MM.1S (cell line): Measurements from ENCODE around the gene TGM3.

Experiments
- DNase-seq: peaks from one replicate; pipeline ENCODE4 v3.0.0-alpha.2; 2015
- H2AFZ ChIP-seq: fragments of 300-600 bp; sonication (generic); 2 replicates; pipeline ENCODE4 v1.6.0; 2016; ENCODE audit warnings: antibody characterized with exemption, low read length
- H3F3A ChIP-seq: fragments of 300-600 bp; sonication (generic); 2 replicates; pipeline ENCODE4 v1.6.1; 2016; ENCODE audit warnings: mild to moderate bottlenecking, antibody characterized with exemption, low read length, moderate library complexity, mixed read lengths; ENCODE audit not compliant: insufficient read depth
- H3K27ac ChIP-seq: fragments of 300-600 bp; sonication (generic); 2 replicates; pipeline ENCODE4 v1.5.1; 2016; ENCODE audit warnings: mild to moderate bottlenecking, low read length
- H3K27me3 ChIP-seq: fragments of 300-600 bp; sonication (generic); replicated peaks from 2 replicates; pipeline ENCODE4 v1.6.0; 2016; ENCODE audit warnings: low read length; ENCODE audit not compliant: insufficient read depth
- H3K36me3 ChIP-seq: fragments of 300-600 bp; sonication (generic); replicated peaks from 2 replicates; pipeline ENCODE4 v1.6.1; 2016; ENCODE audit warnings: mild to moderate bottlenecking, low read length, mixed read lengths; ENCODE audit not compliant: insufficient read depth
- H3K4me1 ChIP-seq: fragments of 300-600 bp; sonication (generic); 2 replicates; pipeline ENCODE4 v1.6.1; 2016; ENCODE audit warnings: low read length, mixed read lengths
- H3K4me2 ChIP-seq: fragments of 300-600 bp; sonication (generic); 2 replicates; pipeline ENCODE4 v1.6.0; 2016; ENCODE audit warnings: low read depth, low read length
- H3K4me3 ChIP-seq: fragments of 300-600 bp; sonication (generic); 2 replicates; pipeline ENCODE4 v1.5.1; 2016; ENCODE audit warnings: low read length, mixed read lengths
- H3K79me2 ChIP-seq: fragments of 300-600 bp; sonication (generic); 2 replicates; pipeline ENCODE4 v1.6.1; 2016; ENCODE audit warnings: mixed run types, low read length, mixed read lengths
- H3K9ac ChIP-seq: fragments of 300-600 bp; sonication (generic); 2 replicates; pipeline ENCODE4 v1.6.1; 2016; ENCODE audit warnings: low read length, mixed read lengths
- H3K9me2 ChIP-seq: fragments of 300-600 bp; sonication (generic); replicated peaks from 2 replicates; pipeline ENCODE4 v1.6.1; 2016; ENCODE audit warnings: mild to moderate bottlenecking, low read length, mixed read lengths; ENCODE audit not compliant: insufficient read depth
- H3K9me3 ChIP-seq: fragments of 300-600 bp; sonication (generic); replicated peaks from 2 replicates; pipeline ENCODE4 v1.6.1; 2016; ENCODE audit warnings: mild to moderate bottlenecking, low read length, mixed read lengths; ENCODE audit not compliant: insufficient read depth
- H4K20me1 ChIP-seq: fragments of 300-600 bp; sonication (generic); 2 replicates; pipeline ENCODE4 v1.6.1; 2016; ENCODE audit warnings: mild to moderate bottlenecking, low read length, moderate library complexity, mixed read lengths; ENCODE audit not compliant: insufficient read depth
- EZH2 ChIP-seq: fragments of 300-600 bp; sonication (generic); optimal IDR thresholded peaks from 2 replicates; pipeline ENCODE3; 2017; ENCODE audit warnings: low read depth, mild to moderate bottlenecking, antibody characterized with exemption, low read length, mixed read lengths
- EZH2phosphoT487 ChIP-seq: fragments of 300-600 bp; sonication (generic); IDR thresholded peaks from 2 replicates; pipeline ENCODE4 v1.6.1; 2018; ENCODE audit warnings: antibody characterized with exemption, low read length
- TF ChIP-seq, protein P1 (sequence below): fragments of 300-600 bp; sonication (generic); IDR thresholded peaks from 2 replicates; pipeline ENCODE4 v1.5.1; 2016; ENCODE audit warnings: antibody characterized with exemption, low read length, mixed read lengths

The TGM3 gene, protein sequence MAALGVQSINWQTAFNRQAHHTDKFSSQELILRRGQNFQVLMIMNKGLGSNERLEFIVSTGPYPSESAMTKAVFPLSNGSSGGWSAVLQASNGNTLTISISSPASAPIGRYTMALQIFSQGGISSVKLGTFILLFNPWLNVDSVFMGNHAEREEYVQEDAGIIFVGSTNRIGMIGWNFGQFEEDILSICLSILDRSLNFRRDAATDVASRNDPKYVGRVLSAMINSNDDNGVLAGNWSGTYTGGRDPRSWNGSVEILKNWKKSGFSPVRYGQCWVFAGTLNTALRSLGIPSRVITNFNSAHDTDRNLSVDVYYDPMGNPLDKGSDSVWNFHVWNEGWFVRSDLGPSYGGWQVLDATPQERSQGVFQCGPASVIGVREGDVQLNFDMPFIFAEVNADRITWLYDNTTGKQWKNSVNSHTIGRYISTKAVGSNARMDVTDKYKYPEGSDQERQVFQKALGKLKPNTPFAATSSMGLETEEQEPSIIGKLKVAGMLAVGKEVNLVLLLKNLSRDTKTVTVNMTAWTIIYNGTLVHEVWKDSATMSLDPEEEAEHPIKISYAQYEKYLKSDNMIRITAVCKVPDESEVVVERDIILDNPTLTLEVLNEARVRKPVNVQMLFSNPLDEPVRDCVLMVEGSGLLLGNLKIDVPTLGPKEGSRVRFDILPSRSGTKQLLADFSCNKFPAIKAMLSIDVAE

DNA sequence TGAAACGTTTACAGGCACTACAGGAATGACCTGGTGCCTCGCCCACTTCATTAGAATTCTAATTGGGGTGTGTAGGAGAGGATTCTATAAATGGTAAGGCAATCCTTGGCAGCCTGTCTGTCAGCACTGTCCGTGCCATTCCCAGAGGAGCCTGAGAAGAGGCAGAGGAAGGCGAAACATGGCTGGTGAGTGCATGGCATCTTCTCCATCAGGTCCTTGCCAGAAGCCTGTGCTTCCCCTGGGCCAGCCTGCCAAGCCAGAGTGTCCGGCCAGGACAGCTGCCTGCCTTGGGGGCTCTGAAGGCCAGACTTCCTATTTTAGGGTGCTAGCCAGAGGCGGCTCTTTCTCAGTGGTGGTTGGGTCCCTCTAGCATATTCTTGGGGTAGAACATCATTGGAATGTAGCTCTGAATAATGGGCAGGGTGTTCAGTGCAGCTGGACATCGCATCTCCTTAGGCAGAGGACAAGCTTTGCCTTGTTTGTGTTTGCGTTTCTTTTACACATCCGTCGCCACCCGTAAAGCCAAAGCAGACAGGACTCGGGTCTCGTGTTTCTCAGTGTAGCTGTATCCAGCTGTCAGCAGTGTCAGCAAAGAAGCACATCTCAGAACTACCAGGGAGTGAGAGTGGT, at the start of gene TGM3:
Gene TGM3, plus strand, starts transcription at position 116 of the 630 bp plus-strand sequence. Its CDS starts 63 bp downstream, at position 179.
- TF ChIP-seq EZH2 (no peak), EZH2phosphoT487 (no peak)
- TF ChIP-seq, protein P1, sequence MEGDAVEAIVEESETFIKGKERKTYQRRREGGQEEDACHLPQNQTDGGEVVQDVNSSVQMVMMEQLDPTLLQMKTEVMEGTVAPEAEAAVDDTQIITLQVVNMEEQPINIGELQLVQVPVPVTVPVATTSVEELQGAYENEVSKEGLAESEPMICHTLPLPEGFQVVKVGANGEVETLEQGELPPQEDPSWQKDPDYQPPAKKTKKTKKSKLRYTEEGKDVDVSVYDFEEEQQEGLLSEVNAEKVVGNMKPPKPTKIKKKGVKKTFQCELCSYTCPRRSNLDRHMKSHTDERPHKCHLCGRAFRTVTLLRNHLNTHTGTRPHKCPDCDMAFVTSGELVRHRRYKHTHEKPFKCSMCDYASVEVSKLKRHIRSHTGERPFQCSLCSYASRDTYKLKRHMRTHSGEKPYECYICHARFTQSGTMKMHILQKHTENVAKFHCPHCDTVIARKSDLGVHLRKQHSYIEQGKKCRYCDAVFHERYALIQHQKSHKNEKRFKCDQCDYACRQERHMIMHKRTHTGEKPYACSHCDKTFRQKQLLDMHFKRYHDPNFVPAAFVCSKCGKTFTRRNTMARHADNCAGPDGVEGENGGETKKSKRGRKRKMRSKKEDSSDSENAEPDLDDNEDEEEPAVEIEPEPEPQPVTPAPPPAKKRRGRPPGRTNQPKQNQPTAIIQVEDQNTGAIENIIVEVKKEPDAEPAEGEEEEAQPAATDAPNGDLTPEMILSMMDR: no peak
- Histone ChIP-seq H3K9ac (no peak within 1 kb of the TSS), H3K27me3 (no peaks in the 10 kb centered on the region), H3F3A (no peaks in the 10 kb centered on the region), H3K79me2 (no peaks in the 10 kb centered on the region), H3K4me1 (peaks cover 2% of the 10 kb centered on the region; the same call in 1 of the 2 replicates), H3K27ac (no peak within 1 kb of the TSS), H3K4me3 (no peak within 1 kb of the TSS), H3K4me2 (no peak within 1 kb of the TSS), H3K9me3 (no peaks in the 10 kb centered on the region), H2AFZ (no peak within 1 kb of the TSS), H3K36me3 (no peaks in the 10 kb centered on the region), H4K20me1 (no peaks in the 10 kb centered on the region), H3K9me2 (no peaks in the 10 kb centered on the region)
- DNase-seq: no peak

DNA sequence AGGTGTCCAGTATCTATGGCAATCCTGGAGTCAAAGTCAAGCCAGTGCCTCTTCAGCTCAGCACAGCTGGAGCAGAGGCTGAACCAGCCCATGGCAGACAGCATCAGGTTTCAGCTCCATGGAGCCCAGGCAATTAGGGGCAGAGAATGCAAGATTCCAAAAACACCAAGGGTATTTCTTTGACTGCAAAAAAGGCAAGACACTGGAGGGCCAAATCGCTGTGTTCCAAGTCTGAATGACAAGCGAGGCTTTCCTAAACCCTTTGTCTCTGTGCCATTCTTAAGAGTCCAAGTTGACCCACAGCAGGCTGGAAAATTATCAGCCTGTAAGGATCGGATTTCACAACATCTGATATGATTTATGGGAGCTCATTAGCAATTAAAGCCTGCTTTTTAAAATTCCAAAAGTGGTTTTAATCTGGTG, 49.7 kb upstream of the TGM3 start:
- TF ChIP-seq EZH2phosphoT487: no peak
- no peak for TF ChIP-seq EZH2
- TF ChIP-seq, protein P1: no peak
- H3K27me3 ChIP-seq: no peaks in the 10 kb centered on the region
- H3K4me3 ChIP-seq: no peak overlapping the region
- no peaks in the 10 kb centered on the region for H3K9me3 ChIP-seq
- no peak for DNase-seq
- H3K4me1 ChIP-seq: no peaks in the 10 kb centered on the region
- no peaks in the 10 kb centered on the region for H4K20me1 ChIP-seq
- H3K79me2 ChIP-seq: no peaks in the 10 kb centered on the region
- no peaks in the 10 kb centered on the region for H3F3A ChIP-seq
- no peaks in the 10 kb centered on the region for H3K36me3 ChIP-seq
- no peak overlapping the region for H2AFZ ChIP-seq
- H3K9ac ChIP-seq: no peak overlapping the region
- H3K4me2 ChIP-seq: no peak overlapping the region
- no peak overlapping the region for H3K27ac ChIP-seq
- no peaks in the 10 kb centered on the region for H3K9me2 ChIP-seq

DNA sequence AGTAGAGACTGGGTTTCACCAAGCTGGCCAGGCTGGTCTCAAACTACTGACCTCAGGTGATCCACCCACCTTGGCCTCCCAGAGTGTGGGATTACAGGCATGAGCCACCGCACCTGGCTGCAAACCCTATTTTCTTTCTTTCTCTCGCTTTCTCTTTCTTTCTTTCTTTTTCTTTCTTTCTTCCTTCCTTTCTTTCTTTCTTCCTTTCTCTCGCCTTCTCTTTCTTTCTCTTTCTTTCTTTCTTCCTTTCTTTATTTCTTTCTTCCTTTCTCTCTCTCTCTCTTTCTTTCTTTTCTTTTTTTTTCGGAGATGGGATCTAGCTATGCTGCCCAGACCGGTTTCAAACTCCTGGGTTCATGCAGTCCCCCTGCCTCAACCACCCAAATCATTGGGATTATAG, 47.0 kb upstream of the TGM3 start:
- no peaks in the 10 kb centered on the region for H3K9me3 ChIP-seq
- no peaks in the 10 kb centered on the region for H4K20me1 ChIP-seq
- no peaks in the 10 kb centered on the region for H3F3A ChIP-seq
- H3K4me3 ChIP-seq: no peak overlapping the region
- no peaks in the 10 kb centered on the region for H3K4me1 ChIP-seq
- H3K9me2 ChIP-seq: no peaks in the 10 kb centered on the region
- no peak overlapping the region for H3K9ac ChIP-seq
- H3K4me2 ChIP-seq: no peak overlapping the region
- H2AFZ ChIP-seq: no peak overlapping the region
- H3K79me2 ChIP-seq: no peaks in the 10 kb centered on the region
- H3K27me3 ChIP-seq: no peaks in the 10 kb centered on the region
- no peaks in the 10 kb centered on the region for H3K36me3 ChIP-seq
- no peak for DNase-seq
- no peak overlapping the region for H3K27ac ChIP-seq
- TF ChIP-seq EZH2phosphoT487: no peak
- TF ChIP-seq, protein P1: no peak
- no peak for TF ChIP-seq EZH2
